ENCODE measurements around the gene ANKFY1. TPM values are rescaled to one million over a fixed set of nuclear protein-coding genes. Genes with fewer than 3 reads are reported as not detected.
"Not testable (repeated sequence)": the region's sequence is repeated elsewhere in the genome, so short reads cannot be mapped to it uniquely, and the experiment has no call there.

ANKFY1 gene
- total RNA-seq, 1 experiment from 2014 or later, result 63.2 TPM

- no peak for DNase-seq (ENCODE audit: low spot score)
Measured at GRCh38 chr17:4194796-4195195, 69.0 kb downstream of the ANKFY1 start.

GRCh38 chr17:4190791-4191190 is 73.0 kb downstream of the ANKFY1 start:
- DNase-seq (ENCODE audit: low spot score); POLR2A ChIA-PET (ENCODE audit: low non-redundant PET); intact Hi-C loops (cut with micrococcal nuclease; ENCODE audit: unreplicated experiment); H3K4me1 ChIP-seq (ENCODE audit: insufficient read depth, low read length, poor library complexity, severe bottlenecking); BruUV-seq (replicated peaks); CTCF ChIA-PET; H3K27ac ChIP-seq (ENCODE audit: low read depth, low read length, poor library complexity, severe bottlenecking); H3K27me3 ChIP-seq (replicated peaks; ENCODE audit: insufficient read depth, low read depth, low read length, poor library complexity); H3K9me3 ChIP-seq (ENCODE audit: low read depth, low read length, poor library complexity, severe bottlenecking); H3K4me3 ChIP-seq (ENCODE audit: low read depth, low read length, poor library complexity, severe bottlenecking): not testable (repeated sequence)
- peaks cover 46% of the 10 kb centered on the region for H3K36me3 ChIP-seq (ENCODE audit: insufficient read depth, low read length, poor library complexity, severe bottlenecking)

More at GRCh38 chr17:4194796-4195195, 69.0 kb downstream of the ANKFY1 start:
- peaks cover 3% of the 10 kb centered on the region for H3K4me1 ChIP-seq (ENCODE audit: insufficient read depth, low read length, poor library complexity, severe bottlenecking)
- ChIA-PET CTCF (no interaction called here), POLR2A (ENCODE audit: low non-redundant PET) (no interaction called here)
- peaks cover 30% of the 10 kb centered on the region for H3K36me3 ChIP-seq (ENCODE audit: insufficient read depth, low read length, poor library complexity, severe bottlenecking)
- no peak for TF ChIP-seq CTCF (conservative IDR thresholded peaks at IDR 0.05; ENCODE audit: low read depth, low read length)
- TF ChIP-seq EZH2 (IDR thresholded peaks at IDR 0.05; ENCODE audit: borderline replicate concordance, low read depth, low read length, poor library complexity, severe bottlenecking), result no peak
- no peak overlapping the region for H3K27ac ChIP-seq (ENCODE audit: low read depth, low read length, poor library complexity, severe bottlenecking)
- no peak overlapping the region for H3K4me3 ChIP-seq (ENCODE audit: low read depth, low read length, poor library complexity, severe bottlenecking)
- BruUV-seq (replicated peaks), result no TSS peak
- H3K9me3 ChIP-seq (ENCODE audit: low read depth, low read length, poor library complexity, severe bottlenecking), result no peaks in the 10 kb centered on the region
- no peaks in the 10 kb centered on the region for H3K27me3 ChIP-seq (replicated peaks; ENCODE audit: insufficient read depth, low read depth, low read length, poor library complexity)
- intact Hi-C loops (cut with micrococcal nuclease; ENCODE audit: unreplicated experiment), result no loop called here

GRCh38 chr17:4189280-4189679 is 74.5 kb downstream of the ANKFY1 start:
- TF ChIP-seq CTCF (conservative IDR thresholded peaks at IDR 0.05; ENCODE audit: low read depth, low read length), result no peak
- BruUV-seq (replicated peaks), result no TSS peak
- Histone ChIP-seq H3K4me3 (ENCODE audit: low read depth, low read length, poor library complexity, severe bottlenecking) (no peak overlapping the region), H3K4me1 (ENCODE audit: insufficient read depth, low read length, poor library complexity, severe bottlenecking) (peaks cover 4% of the 10 kb centered on the region), H3K9me3 (ENCODE audit: low read depth, low read length, poor library complexity, severe bottlenecking) (no peaks in the 10 kb centered on the region), H3K27me3 (replicated peaks; ENCODE audit: insufficient read depth, low read depth, low read length, poor library complexity) (no peaks in the 10 kb centered on the region), H3K36me3 (ENCODE audit: insufficient read depth, low read length, poor library complexity, severe bottlenecking) (peaks cover 43% of the 10 kb centered on the region), H3K27ac (ENCODE audit: low read depth, low read length, poor library complexity, severe bottlenecking) (no peak overlapping the region)
- no peak for DNase-seq (ENCODE audit: low spot score)
- intact Hi-C loops (cut with micrococcal nuclease; ENCODE audit: unreplicated experiment), result no loop called here
- POLR2A ChIA-PET (ENCODE audit: low non-redundant PET), result no interaction called here
- CTCF ChIA-PET, result no interaction called here

- ChIA-PET CTCF (no interaction called here), POLR2A (ENCODE audit: low non-redundant PET) (no interaction called here)
- Histone ChIP-seq H3K9me3 (ENCODE audit: low read depth, low read length, poor library complexity, severe bottlenecking) (no peaks in the 10 kb centered on the region), H3K27ac (ENCODE audit: low read depth, low read length, poor library complexity, severe bottlenecking) (no peak overlapping the region), H3K36me3 (ENCODE audit: insufficient read depth, low read length, poor library complexity, severe bottlenecking) (peaks cover 51% of the 10 kb centered on the region), H3K4me3 (ENCODE audit: low read depth, low read length, poor library complexity, severe bottlenecking) (no peak overlapping the region), H3K27me3 (replicated peaks; ENCODE audit: insufficient read depth, low read depth, low read length, poor library complexity) (no peaks in the 10 kb centered on the region), H3K4me1 (ENCODE audit: insufficient read depth, low read length, poor library complexity, severe bottlenecking) (peaks cover 4% of the 10 kb centered on the region)
- no peak for DNase-seq (ENCODE audit: low spot score)
- no TSS peak for BruUV-seq (replicated peaks)
- intact Hi-C loops (cut with micrococcal nuclease; ENCODE audit: unreplicated experiment), result no loop called here
- TF ChIP-seq CTCF (conservative IDR thresholded peaks at IDR 0.05; ENCODE audit: low read depth, low read length) (no peak), EZH2 (IDR thresholded peaks at IDR 0.05; ENCODE audit: borderline replicate concordance, low read depth, low read length, poor library complexity, severe bottlenecking) (no peak)
Measured at GRCh38 chr17:4188076-4188475, 75.7 kb downstream of the ANKFY1 start.

Data from A673 (cell line).